Thoracic aorta endothelial cell (primary cell): ENCODE results near the gene SPHK1. TPM values are rescaled to one million over a fixed set of nuclear protein-coding genes. Genes with fewer than 3 reads are reported as not detected.

Experiments
- small RNA-seq: library from RNA; depleted of rRNA; stranded (forward); fragments of <200 nt; gene quantifications from one replicate; pipeline ENCODE3, GENCODE V24; 2012
- total RNA-seq: library from RNA; depleted of rRNA; stranded (reverse); fragments of >200 nt; gene quantifications from 2 replicates; pipeline ENCODE4 v1.2.3, GENCODE V29; 2012

The SPHK1 gene
- total RNA-seq: 96.0 and 131 TPM in 2 replicates

GRCh38 chr17:76384222-76384986, at the start of gene SPHK1:
Gene SPHK1 (plus strand): TSS chr17:76384609. CDS start chr17:76385645, 1,036 bp downstream.

GRCh38 chr17:76353599-76354316, 30.7 kb upstream of the SPHK1 start, which contains the start of gene PRPSAP1:
Gene PRPSAP1 (minus strand): TSS chr17:76353916. CDS start chr17:76353703, 213 bp downstream.

Small RNAs within 50 kb of the gene (small RNA-seq; reads per million reads assigned to genes)
- gene RNU6-24P: not detected

Other genes starting within 250 kb of the SPHK1 start
- not detected in 2 replicates for gene FOXJ1, start 243.4 kb upstream of the SPHK1 start, total RNA-seq
- 0.22 and 0.93 TPM in 2 replicates for gene RNF157, start 144.1 kb upstream of the SPHK1 start, total RNA-seq
- 11.7 and 14.9 TPM in 2 replicates for gene UBALD2, start 119.3 kb upstream of the SPHK1 start, total RNA-seq
- 2.6 and 2.7 TPM in 2 replicates for gene QRICH2, start 76.3 kb upstream of the SPHK1 start, total RNA-seq
- gene PRPSAP1, start 30.7 kb upstream of the SPHK1 start, total RNA-seq: 81.1 and 81.4 TPM in 2 replicates
- gene UBE2O, start 68.5 kb downstream of the SPHK1 start, total RNA-seq: 29.4 and 34.3 TPM in 2 replicates
- gene AANAT, start 83.0 kb downstream of the SPHK1 start, total RNA-seq: not detected in 2 replicates
- gene RHBDF2, start 116.8 kb downstream of the SPHK1 start, total RNA-seq: 23.0 and 26.4 TPM in 2 replicates
- gene CYGB, start 153.1 kb downstream of the SPHK1 start, total RNA-seq: 0.29 and 0.66 TPM in 2 replicates
- gene PRCD, start 155.4 kb downstream of the SPHK1 start, total RNA-seq: 0.27 and 0.65 TPM in 2 replicates
- gene ST6GALNAC2, start 201.3 kb downstream of the SPHK1 start, total RNA-seq: 0.22 and 0.27 TPM in 2 replicates